Bronchial epithelial cell (primary cell): ENCODE data around the gene KCNJ6. TPM values are rescaled to one million over a fixed set of nuclear protein-coding genes. Genes with fewer than 3 reads are reported as not detected.
"Not testable (repeated sequence)": the region's sequence is repeated elsewhere in the genome, so short reads cannot be mapped to it uniquely, and the experiment has no call there.

Source experiments
- DNase-seq: peaks from one replicate; pipeline ENCODE4 v3.0.0-alpha.2; 2010; ENCODE audit warnings: low read depth
- FAIRE-seq: peaks from 2 replicates; lab custom pipeline; 2011; peaks lifted over from hg19 to GRCh38; lab: Jason Lieb, UNC
- H3K27me3 ChIP-seq: 2 replicates; pipeline ENCODE4 v1.5.1; 2011; ENCODE audit warnings: low read length; ENCODE audit not compliant: control insufficient read depth, insufficient read depth
- H3K36me3 ChIP-seq: 2 replicates; pipeline ENCODE4 v1.5.1; 2011; ENCODE audit warnings: low read length; ENCODE audit not compliant: control insufficient read depth, insufficient read depth
- H3K4me3 ChIP-seq: 2 replicates; pipeline ENCODE4 v1.5.1; 2011; ENCODE audit warnings: mild to moderate bottlenecking, low read depth, low read length, control low read depth
- total RNA-seq: library from RNA; depleted of rRNA; stranded (reverse); fragments of >200 nt; gene quantifications from 2 replicates; pipeline ENCODE4 v1.2.1, GENCODE V29; 2014
- TF ChIP-seq, protein P1 (sequence below): IDR thresholded peaks from 2 replicates; pipeline ENCODE4 v1.5.1; 2011; ENCODE audit warnings: mild to moderate bottlenecking, moderate library complexity, low read length, control low read depth, inconsistent platforms; ENCODE audit not compliant: insufficient read depth, severe bottlenecking

The KCNJ6 gene
- total RNA-seq, 1 donor from 2014 or later, result not detected

DNA sequence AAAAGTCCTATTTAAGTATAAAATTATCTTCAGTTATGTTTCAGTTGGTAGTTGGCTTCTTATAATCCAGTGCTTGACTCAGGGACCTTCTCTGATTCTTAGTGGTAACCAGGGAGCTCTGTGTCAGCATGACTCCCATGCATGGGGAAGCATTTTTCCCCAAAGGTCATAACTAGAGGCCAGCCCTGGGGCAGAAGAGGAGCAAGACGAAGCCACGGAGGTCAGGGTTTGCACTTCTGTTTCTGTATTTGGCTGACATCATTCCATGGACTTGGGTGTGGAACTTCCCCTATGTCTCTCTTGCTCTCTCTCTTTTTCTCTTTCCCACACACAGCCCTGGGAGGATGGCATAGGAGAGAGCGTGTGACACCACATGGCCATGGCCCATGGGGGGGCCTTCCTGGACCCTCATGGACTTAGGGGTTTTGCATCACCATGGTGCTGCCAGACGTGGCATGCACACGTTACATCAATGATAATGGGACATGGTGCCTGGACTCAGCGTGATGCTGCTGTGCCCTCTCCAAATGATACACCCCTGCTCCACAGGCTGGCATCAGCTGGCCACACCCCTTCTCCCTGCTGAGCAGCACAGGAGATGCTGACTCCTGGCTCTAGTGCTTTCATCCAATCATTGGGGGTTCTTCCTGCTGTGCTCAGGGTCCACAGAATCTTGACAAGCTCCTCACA lies 260.5 kb downstream of the KCNJ6 start:
- TF ChIP-seq, protein P1, sequence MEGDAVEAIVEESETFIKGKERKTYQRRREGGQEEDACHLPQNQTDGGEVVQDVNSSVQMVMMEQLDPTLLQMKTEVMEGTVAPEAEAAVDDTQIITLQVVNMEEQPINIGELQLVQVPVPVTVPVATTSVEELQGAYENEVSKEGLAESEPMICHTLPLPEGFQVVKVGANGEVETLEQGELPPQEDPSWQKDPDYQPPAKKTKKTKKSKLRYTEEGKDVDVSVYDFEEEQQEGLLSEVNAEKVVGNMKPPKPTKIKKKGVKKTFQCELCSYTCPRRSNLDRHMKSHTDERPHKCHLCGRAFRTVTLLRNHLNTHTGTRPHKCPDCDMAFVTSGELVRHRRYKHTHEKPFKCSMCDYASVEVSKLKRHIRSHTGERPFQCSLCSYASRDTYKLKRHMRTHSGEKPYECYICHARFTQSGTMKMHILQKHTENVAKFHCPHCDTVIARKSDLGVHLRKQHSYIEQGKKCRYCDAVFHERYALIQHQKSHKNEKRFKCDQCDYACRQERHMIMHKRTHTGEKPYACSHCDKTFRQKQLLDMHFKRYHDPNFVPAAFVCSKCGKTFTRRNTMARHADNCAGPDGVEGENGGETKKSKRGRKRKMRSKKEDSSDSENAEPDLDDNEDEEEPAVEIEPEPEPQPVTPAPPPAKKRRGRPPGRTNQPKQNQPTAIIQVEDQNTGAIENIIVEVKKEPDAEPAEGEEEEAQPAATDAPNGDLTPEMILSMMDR, result no peak
- Histone ChIP-seq H3K36me3 (no peaks in the 10 kb centered on the region), H3K4me3 (no peak overlapping the region), H3K27me3 (no peaks in the 10 kb centered on the region)
- no peak for DNase-seq
- no peak for FAIRE-seq

DNA sequence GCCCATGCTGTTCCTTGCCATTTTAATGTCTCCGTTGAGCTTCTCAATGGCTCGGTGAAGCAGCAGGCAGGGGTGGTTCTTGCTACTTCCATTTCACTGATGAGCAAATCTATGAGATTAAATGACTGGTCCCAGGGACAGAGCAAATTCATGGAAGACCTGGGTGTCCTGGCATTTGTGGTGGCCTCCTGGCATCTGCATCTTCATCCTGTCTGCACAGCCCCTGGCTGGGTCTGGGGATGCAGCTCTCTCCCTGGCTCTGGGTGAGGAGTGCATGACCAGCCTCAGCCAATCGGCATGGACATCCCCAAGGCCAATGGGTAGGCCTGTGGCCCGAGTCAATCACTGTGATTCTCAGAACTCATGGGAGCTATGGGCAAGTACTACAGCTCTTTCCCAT lies 261.7 kb downstream of the KCNJ6 start:
- no peak for FAIRE-seq
- Histone ChIP-seq H3K27me3 (no peaks in the 10 kb centered on the region), H3K36me3 (no peaks in the 10 kb centered on the region), H3K4me3 (no peak overlapping the region)
- TF ChIP-seq, protein P1, result no peak
- DNase-seq, result no peak

DNA sequence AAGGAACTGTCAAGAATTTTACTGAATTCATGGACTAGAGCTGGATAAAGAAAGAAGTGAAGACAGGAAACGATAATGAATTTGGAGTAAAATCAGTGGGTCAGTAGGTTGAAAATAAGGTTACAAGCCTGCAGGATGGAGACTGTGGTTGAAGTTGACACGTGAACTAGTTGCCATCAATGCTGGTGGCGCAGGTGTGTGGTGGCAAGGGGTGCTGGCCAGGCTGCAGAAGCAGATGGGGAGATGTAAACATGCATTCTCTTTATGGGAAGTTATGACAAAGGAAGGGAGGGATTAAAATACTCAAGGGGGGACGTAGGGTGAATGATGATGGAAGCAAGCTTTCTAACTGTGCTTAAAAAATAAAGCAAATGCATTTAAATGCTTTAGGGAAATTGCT lies 263.1 kb downstream of the KCNJ6 start:
- Histone ChIP-seq H3K27me3 (no peaks in the 10 kb centered on the region), H3K36me3 (no peaks in the 10 kb centered on the region), H3K4me3 (no peak overlapping the region)
- TF ChIP-seq, protein P1, result no peak
- no peak for FAIRE-seq
- no peak for DNase-seq

DNA sequence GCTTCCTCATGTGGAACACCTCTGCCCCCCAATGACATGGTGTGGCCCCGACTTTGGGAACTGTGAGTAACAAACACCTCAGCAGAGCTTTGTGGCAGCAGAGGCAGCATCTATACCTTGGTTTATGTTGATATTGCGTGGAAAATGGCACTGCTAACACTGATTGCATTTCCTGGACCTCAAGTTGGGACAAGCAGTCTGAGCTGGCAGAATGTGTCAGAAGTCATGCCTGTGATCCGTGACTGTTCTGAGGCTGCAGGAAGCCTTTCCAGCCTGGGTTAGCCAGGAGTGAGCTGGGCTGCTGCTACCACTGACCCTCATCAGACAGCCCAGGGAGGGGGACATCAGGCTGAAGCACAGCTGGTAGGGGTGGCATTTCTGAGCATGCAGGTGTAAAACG lies 268.5 kb downstream of the KCNJ6 start:
- no peaks in the 10 kb centered on the region for H3K27me3 ChIP-seq
- no peaks in the 10 kb centered on the region for H3K36me3 ChIP-seq
- FAIRE-seq (peak; percentile 96), DNase-seq (peak; percentile 98)
- TF ChIP-seq, protein P1, result no peak
- H3K4me3 ChIP-seq, result no peak overlapping the region

DNA sequence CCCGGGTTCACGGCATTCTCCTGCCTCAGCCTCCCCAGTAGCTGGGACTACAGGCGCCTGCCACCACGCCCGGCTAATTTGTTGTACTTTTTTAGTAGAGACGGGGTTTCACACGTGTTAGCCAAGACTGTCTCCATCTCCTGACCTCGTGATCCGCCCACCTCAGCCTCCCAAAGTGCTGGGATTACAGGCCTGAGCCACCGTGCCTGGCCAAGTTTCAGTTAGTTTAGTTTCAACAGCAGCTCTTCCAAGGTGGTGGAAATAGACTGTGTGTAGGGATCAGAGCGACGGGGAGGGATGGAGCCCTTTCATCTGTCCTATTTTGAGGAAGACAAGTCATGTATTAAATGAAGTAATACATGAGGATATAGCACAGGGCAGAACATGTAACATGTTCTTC lies 269.5 kb downstream of the KCNJ6 start:
- not testable (repeated sequence) for H3K36me3 ChIP-seq, H3K27me3 ChIP-seq, DNase-seq, FAIRE-seq, H3K4me3 ChIP-seq

DNA sequence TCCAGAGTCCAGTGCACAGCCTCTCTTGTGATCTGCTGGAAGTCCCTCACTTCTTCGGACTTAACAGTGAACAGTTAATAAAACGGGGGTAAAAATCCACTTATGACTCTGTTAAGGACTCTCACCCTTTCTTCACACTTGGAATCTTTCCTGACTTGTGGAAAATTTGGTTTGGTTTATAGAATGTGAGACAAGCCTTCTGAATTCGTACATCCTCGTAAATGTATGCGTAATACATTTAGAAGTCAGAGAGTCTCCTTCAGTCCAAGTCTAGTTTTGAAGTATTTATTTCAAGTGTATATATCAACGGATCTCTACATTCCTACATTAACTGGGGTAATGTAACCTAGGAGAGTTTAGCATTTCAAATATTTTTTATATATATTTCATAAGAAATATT lies 270.4 kb downstream of the KCNJ6 start:
- DNase-seq (no peak), FAIRE-seq (no peak)
- no peaks in the 10 kb centered on the region for H3K36me3 ChIP-seq
- TF ChIP-seq, protein P1, result no peak
- no peak overlapping the region for H3K4me3 ChIP-seq
- H3K27me3 ChIP-seq, result no peaks in the 10 kb centered on the region
